ENCODE measurements around the gene YJEFN3.

Gene YJEFN3

GRCh38 chr19:19528721-19529490, at the start of gene YJEFN3:
Gene YJEFN3 (plus strand): TSS chr19:19528911. CDS start chr19:19528933, 22 bp downstream.
- peak; percentile 82 for DNase-seq

GRCh38 chr19:19480688-19481087, 48.0 kb upstream of the YJEFN3 start:
- no peak for DNase-seq

GRCh38 chr19:19482809-19483596, 45.7 kb upstream of the YJEFN3 start:
- DNase-seq = no peak

- no peak for DNase-seq
Observed at GRCh38 chr19:19485161-19485997, 43.3 kb upstream of the YJEFN3 start.

- no peak for DNase-seq
Observed at GRCh38 chr19:19485998-19486290, 42.8 kb upstream of the YJEFN3 start.

- no peak for DNase-seq
Observed at GRCh38 chr19:19486343-19487076, 42.2 kb upstream of the YJEFN3 start.

GRCh38 chr19:19487077-19487949, 41.4 kb upstream of the YJEFN3 start:
- DNase-seq = no peak

- peak; percentile 26 for DNase-seq
Observed at GRCh38 chr19:19487950-19488874, 40.5 kb upstream of the YJEFN3 start.

GRCh38 chr19:19488875-19489690, 39.6 kb upstream of the YJEFN3 start:
- DNase-seq = peak; percentile 93

GRCh38 chr19:19489804-19490204, 38.9 kb upstream of the YJEFN3 start:
- DNase-seq = no peak

GRCh38 chr19:19490214-19490968, 38.3 kb upstream of the YJEFN3 start:
- peak; percentile 80 for DNase-seq

- DNase-seq = no peak
Observed at GRCh38 chr19:19491321-19492025, 37.2 kb upstream of the YJEFN3 start.

- no peak for DNase-seq
Observed at GRCh38 chr19:19492026-19492610, 36.6 kb upstream of the YJEFN3 start.

- no peak for DNase-seq
Observed at GRCh38 chr19:19493841-19494546, 34.7 kb upstream of the YJEFN3 start.

- DNase-seq = no peak
Observed at GRCh38 chr19:19495614-19496603, 32.8 kb upstream of the YJEFN3 start.

Data from NCI-H1105 treated with DMSO at 0.1 percent for 48 hours (cell line).